Adrenal gland (tissue), 12 donors: ENCODE data around the gene PSENEN. TPM values are rescaled to one million over a fixed set of nuclear protein-coding genes. Genes with fewer than 3 reads are reported as not detected.
"Not testable (repeated sequence)": the region's sequence is repeated elsewhere in the genome, so short reads cannot be mapped to it uniquely, and the experiment has no call there.

Experiments
- DNase-seq, 7 donors: peaks; one replicate each; pipeline ENCODE4 v3.0.0-alpha.2; 2019 to 2020
- H3K27ac ChIP-seq, 5 donors: fragments of 200-600 bp; sonication (generic) in 4 of 5; 1 replicate in 3 of 5; 2 replicates in 2 of 5; pipeline versions ENCODE4 v1.5.1 to v1.8.0; 2016 to 2020; ENCODE audit warnings: mild to moderate bottlenecking in 1 of 5
- H3K27me3 ChIP-seq: fragments of 200-600 bp; 2 replicates; pipeline ENCODE4 v1.8.0; 2021
- H3K36me3 ChIP-seq, 2 donors: fragments of 200-600 bp; replicated peaks in 1 of 2; 1 replicate in 1 of 2; 2 replicates in 1 of 2; pipeline versions ENCODE4 v1.5.1 to v1.8.0; 2018 to 2022
- H3K4me1 ChIP-seq, 2 donors: fragments of 200-600 bp; replicated peaks in 1 of 2; 1 replicate in 1 of 2; 2 replicates in 1 of 2; pipeline versions ENCODE4 v1.5.1 to v1.8.0; 2018 to 2021
- H3K4me3 ChIP-seq, 4 donors: fragments of 200-600 bp; sonication (generic) in 3 of 4; one replicate each; pipeline ENCODE4 v1.5.1; 2016 to 2018
- H3K9me3 ChIP-seq, 3 donors: fragments of 200-600 bp; sonication (generic) in 1 of 3; replicated peaks in 1 of 3; 1 replicate in 2 of 3; 2 replicates in 1 of 3; pipeline versions ENCODE4 v1.5.1 to v1.8.0; 2016 to 2021
- CTCF ChIP-seq, 6 experiments: fragments of 450-650 bp in 4 of 6; fragments of 200-600 bp in 2 of 6; sonication (generic) in 1 of 6; IDR thresholded peaks; 1 replicate in 5 of 6; 2 replicates in 1 of 6; pipeline versions ENCODE4 v1.5.1 to v1.8.0; 2016 to 2021; ENCODE audit warnings: antibody characterized with exemption in 6 of 6, mild to moderate bottlenecking in 2 of 6, moderate library complexity in 1 of 6
- POLR2A ChIP-seq, 2 donors: fragments of 450-650 bp; IDR thresholded peaks; one replicate each; pipeline ENCODE4 v1.6.1; 2017; ENCODE audit warnings: antibody characterized with exemption in 2 of 2, mild to moderate bottlenecking in 2 of 2, moderate library complexity in 1 of 2
- WGBS, 4 donors: extraction: QIAGEN DNeasy Blood & Tissue Kit in 2 of 4; methylation state at CpG; one replicate each; pipeline versions ENCODE4 v1.1.5 to v1.1.7; 2013 to 2017; 5-methylcytosine and 5-hydroxymethylcytosine counted together
- intact Hi-C, 2 donors: fragments of 100-400 bp; cut with DNase I; formaldehyde crosslinking; loops; one replicate each; pipeline versions ENCODE4 v1.14.1 to v1.15.0; 2022 to 2023
- polyA plus RNA-seq, 3 donors: library from polyadenylated mRNA; stranded (reverse); fragments of 200-250 nt in 2 of 3; fragments of 350-450 nt in 1 of 3; fragmentation: Illumina TruSeq in 1 of 3; extraction: RNeasy Lipid Tissue Mini Kit (QIAGEN cat#74804) in 1 of 3; gene quantifications; one replicate each; pipeline ENCODE4 v1.2.3, GENCODE V29; 2013 to 2014
- total RNA-seq, 9 donors: library from RNA; depleted of rRNA in 4 of 9; stranded (reverse); fragments of >200 nt in 4 of 9; fragments of 120-200 nt in 1 of 9; fragmentation: NEBNext Ultra II Directional in 1 of 9; extraction: Animal tissue kit (Norgen Biotek cat#: 25700) in 1 of 9; gene quantifications; one replicate each; pipeline versions ENCODE4 v1.1.0 to v1.2.4, GENCODE V29; 2013 to 2023
- donor health status: healthy with polysubstance abuse.
- donor health status: Bipolar disorder and iron deficiency.
- donor health status: DM: yes; HTN: yes; CAD: no.
- donor health status: DM: no; HTN: no; CAD: no.
- donor health status: DM: no; HTN: no; CAD: no.
- donor health status: DM: yes; HTN: yes; CAD: no.

PSENEN gene
- total and polyA plus RNA-seq, 12 donors = 29.5 to 230 (median 77.3) TPM

GRCh38 chr19:35721374-35721773 lies 24.1 kb upstream of the PSENEN start:
- Histone ChIP-seq H3K4me1 (peaks cover 14 to 17% of the 10 kb centered on the region in 2 donors), H3K9me3 (no peaks in the 10 kb centered on the region), H3K27ac (no peak overlapping the region), H3K36me3 (peaks cover 0 to 64% of the 10 kb centered on the region in 2 donors), H3K27me3 (no peaks in the 10 kb centered on the region), H3K4me3 (no peak overlapping the region)
- peak in 1 of 7 donors; percentile 6 for DNase-seq
- intact Hi-C loops = no loop called here
- 92 to 100% (median 93%) methylated on average over 1 to 16 of the region's 16 CpGs for WGBS, 4 donors
- TF ChIP-seq POLR2A (IDR thresholded peaks at IDR 0.05) (no peak), CTCF (IDR thresholded peaks at IDR 0.05) (no peak)

- H3K36me3 ChIP-seq = peaks cover 0 to 75% of the 10 kb centered on the region in 2 donors
- intact Hi-C loops = no loop called here
- peak in 2 of 7 donors; percentile 4 to 24 for DNase-seq
- H3K4me3 ChIP-seq = no peak overlapping the region
- WGBS, 4 donors = 91 to 98% (median 95%) methylated on average over 7 to 14 of the region's 14 CpGs
- TF ChIP-seq POLR2A (IDR thresholded peaks at IDR 0.05) = no peak
- no peak for TF ChIP-seq CTCF (IDR thresholded peaks at IDR 0.05)
- H3K27me3 ChIP-seq = no peaks in the 10 kb centered on the region
- no peak overlapping the region for H3K27ac ChIP-seq
- peaks cover 10 to 17% of the 10 kb centered on the region in 2 donors for H3K4me1 ChIP-seq
- H3K9me3 ChIP-seq = no peaks in the 10 kb centered on the region
Measured at GRCh38 chr19:35722461-35722860, 23.0 kb upstream of the PSENEN start.

- WGBS, 4 donors = 91 to 95% (median 92%) methylated on average over 11 to 16 of the region's 16 CpGs
Measured at GRCh38 chr19:35722897-35723296, 22.6 kb upstream of the PSENEN start.

GRCh38 chr19:35723671-35724070 lies 21.8 kb upstream of the PSENEN start:
- intact Hi-C loops = no loop called here
- 90 to 95% (median 92%) methylated on average over 7 to 24 of the region's 24 CpGs for WGBS, 4 donors
- no peak overlapping the region for H3K4me3 ChIP-seq
- H3K27ac ChIP-seq = no peak overlapping the region
- no peak for TF ChIP-seq CTCF (IDR thresholded peaks at IDR 0.05)
- TF ChIP-seq POLR2A (IDR thresholded peaks at IDR 0.05) = no peak
- H3K9me3 ChIP-seq = no peaks in the 10 kb centered on the region
- no peaks in the 10 kb centered on the region for H3K27me3 ChIP-seq
- peaks cover 9 to 15% of the 10 kb centered on the region in 2 donors for H3K4me1 ChIP-seq
- peak in 1 of 7 donors; percentile 4 for DNase-seq
- peaks cover 0 to 87% of the 10 kb centered on the region in 2 donors for H3K36me3 ChIP-seq

More at GRCh38 chr19:35722897-35723296, 22.6 kb upstream of the PSENEN start:
- DNase-seq = peak in 1 of 7 donors; percentile 6
- peaks cover 10 to 17% of the 10 kb centered on the region in 2 donors for H3K4me1 ChIP-seq
- TF ChIP-seq POLR2A (IDR thresholded peaks at IDR 0.05) (no peak), CTCF (IDR thresholded peaks at IDR 0.05) (no peak)
- no peaks in the 10 kb centered on the region for H3K27me3 ChIP-seq
- intact Hi-C loops = no loop called here
- no peak overlapping the region for H3K27ac ChIP-seq
- no peak overlapping the region for H3K4me3 ChIP-seq
- H3K9me3 ChIP-seq = no peaks in the 10 kb centered on the region
- H3K36me3 ChIP-seq = peaks cover 0 to 80% of the 10 kb centered on the region in 2 donors

GRCh38 chr19:35724132-35724531 lies 21.3 kb upstream of the PSENEN start:
- H3K9me3 ChIP-seq, DNase-seq, H3K4me3 ChIP-seq, H3K27me3 ChIP-seq, H3K27ac ChIP-seq, intact Hi-C loops: not testable (repeated sequence)
- WGBS, 4 donors = 89 to 94% (median 90%) methylated on average over 7 of the region's 7 CpGs
- peaks cover 0 to 92% of the 10 kb centered on the region in 2 donors for H3K36me3 ChIP-seq
- H3K4me1 ChIP-seq = peaks cover 4 to 10% of the 10 kb centered on the region in 2 donors
